ENCODE measurements around the gene WDR44. TPM values are rescaled to one million over a fixed set of nuclear protein-coding genes. Genes with fewer than 3 reads are reported as not detected.

Gene WDR44
- total RNA-seq, 1 donor from 2014 or later, result 19.3 TPM

DNA sequence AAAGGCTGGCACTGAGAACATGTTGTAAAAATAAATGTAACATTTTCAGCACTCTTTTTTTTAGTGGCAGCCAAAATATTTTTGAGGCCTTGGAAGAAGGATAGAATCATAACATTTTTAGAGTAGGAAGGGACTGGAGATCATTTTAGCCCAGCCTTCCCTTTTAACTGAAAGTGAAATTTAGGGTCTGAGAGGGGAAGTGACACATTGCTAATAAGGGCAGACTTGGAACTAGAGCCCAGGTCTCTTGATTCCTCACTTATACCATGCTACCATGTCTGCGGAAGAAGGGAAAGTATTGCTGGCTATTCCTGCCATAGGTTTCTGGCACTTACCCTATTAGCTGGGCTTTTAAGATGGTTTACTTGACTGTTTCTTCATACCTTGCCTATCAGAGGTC is 4.8 kb downstream of the WDR44 start:
- Mint-ChIP-seq H3K27me3 (ENCODE audit: low read depth) (no peaks in the 10 kb centered on the region), H3K4me1 (ENCODE audit: low read depth) (peaks cover 59% of the 10 kb centered on the region), H3K9me3 (ENCODE audit: low read depth) (no peaks in the 10 kb centered on the region), H3K27ac (ENCODE audit: unreplicated experiment) (peak overlapping the region; percentile 59), H3K4me3 (ENCODE audit: unreplicated experiment) (no peak overlapping the region), H3K36me3 (ENCODE audit: low read depth) (no peaks in the 10 kb centered on the region)
- TF ChIP-seq, protein P1, sequence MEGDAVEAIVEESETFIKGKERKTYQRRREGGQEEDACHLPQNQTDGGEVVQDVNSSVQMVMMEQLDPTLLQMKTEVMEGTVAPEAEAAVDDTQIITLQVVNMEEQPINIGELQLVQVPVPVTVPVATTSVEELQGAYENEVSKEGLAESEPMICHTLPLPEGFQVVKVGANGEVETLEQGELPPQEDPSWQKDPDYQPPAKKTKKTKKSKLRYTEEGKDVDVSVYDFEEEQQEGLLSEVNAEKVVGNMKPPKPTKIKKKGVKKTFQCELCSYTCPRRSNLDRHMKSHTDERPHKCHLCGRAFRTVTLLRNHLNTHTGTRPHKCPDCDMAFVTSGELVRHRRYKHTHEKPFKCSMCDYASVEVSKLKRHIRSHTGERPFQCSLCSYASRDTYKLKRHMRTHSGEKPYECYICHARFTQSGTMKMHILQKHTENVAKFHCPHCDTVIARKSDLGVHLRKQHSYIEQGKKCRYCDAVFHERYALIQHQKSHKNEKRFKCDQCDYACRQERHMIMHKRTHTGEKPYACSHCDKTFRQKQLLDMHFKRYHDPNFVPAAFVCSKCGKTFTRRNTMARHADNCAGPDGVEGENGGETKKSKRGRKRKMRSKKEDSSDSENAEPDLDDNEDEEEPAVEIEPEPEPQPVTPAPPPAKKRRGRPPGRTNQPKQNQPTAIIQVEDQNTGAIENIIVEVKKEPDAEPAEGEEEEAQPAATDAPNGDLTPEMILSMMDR (IDR thresholded peaks at IDR 0.05), result no peak
- no peak for DNase-seq (ENCODE audit: low spot score)

DNA sequence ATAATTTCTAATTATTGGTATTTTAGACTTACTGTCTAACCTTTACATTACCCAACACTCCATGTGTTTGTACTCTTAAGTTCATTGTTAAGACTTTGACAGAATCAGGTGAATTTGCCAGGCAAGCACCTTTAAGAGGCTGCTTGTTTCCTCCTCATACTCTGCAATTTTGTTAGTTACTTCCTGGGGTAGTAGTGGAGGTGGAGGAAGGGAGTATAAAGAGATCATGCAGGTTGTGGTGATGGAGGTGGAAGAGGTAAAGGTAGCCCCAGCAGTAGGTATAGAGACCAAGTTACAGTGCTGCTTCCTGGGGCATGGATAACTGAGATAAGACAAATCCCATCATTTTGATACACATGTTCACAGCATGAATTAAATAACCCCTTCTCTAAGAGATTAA is 6.7 kb downstream of the WDR44 start:
- Mint-ChIP-seq H3K36me3 (ENCODE audit: low read depth) (no peaks in the 10 kb centered on the region), H3K27me3 (ENCODE audit: low read depth) (no peaks in the 10 kb centered on the region), H3K9me3 (ENCODE audit: low read depth) (no peaks in the 10 kb centered on the region), H3K27ac (ENCODE audit: unreplicated experiment) (peak overlapping the region; percentile 39), H3K4me3 (ENCODE audit: unreplicated experiment) (no peak overlapping the region), H3K4me1 (ENCODE audit: low read depth) (peaks cover 66% of the 10 kb centered on the region)
- TF ChIP-seq, protein P1 (IDR thresholded peaks at IDR 0.05), result no peak
- no peak for DNase-seq (ENCODE audit: low spot score)

DNA sequence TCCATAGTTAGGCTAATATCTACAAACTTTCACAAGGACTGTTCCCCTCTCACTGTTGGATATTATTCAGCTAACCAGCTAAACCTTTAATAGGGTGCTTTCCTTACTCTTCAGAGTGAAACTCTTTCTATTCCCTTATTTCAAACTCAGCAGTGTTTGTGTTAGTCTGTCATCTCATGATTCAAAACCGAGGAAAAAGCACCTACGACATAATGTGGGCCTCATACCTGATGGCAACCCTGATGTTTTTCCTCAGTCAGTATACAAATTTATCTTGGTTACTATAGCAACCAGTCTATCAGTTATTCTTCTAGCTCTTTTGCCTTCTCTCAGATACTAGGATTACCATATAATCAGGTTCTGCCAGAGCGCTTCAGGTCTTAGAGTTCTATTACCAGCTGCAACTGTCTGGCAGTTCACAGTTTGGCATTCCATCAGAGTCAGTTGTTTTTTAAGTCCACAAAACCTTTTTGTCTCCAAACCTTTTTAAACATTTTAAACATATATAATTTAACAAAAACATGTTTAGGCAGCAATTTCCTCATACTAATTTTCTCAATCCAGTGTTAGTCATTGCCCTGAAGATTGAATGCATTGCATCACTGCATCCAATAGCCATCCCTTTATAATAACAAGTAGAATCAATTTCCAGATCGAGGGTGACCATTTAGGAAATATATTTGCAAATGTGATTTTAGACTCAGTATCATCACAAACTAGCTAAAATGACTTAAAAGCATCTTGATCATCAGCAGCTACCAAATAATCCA is 7.4 kb downstream of the WDR44 start:
- peaks cover 59% of the 10 kb centered on the region for H3K4me1 Mint-ChIP-seq (ENCODE audit: low read depth)
- H3K9me3 Mint-ChIP-seq (ENCODE audit: low read depth), result no peaks in the 10 kb centered on the region

DNA sequence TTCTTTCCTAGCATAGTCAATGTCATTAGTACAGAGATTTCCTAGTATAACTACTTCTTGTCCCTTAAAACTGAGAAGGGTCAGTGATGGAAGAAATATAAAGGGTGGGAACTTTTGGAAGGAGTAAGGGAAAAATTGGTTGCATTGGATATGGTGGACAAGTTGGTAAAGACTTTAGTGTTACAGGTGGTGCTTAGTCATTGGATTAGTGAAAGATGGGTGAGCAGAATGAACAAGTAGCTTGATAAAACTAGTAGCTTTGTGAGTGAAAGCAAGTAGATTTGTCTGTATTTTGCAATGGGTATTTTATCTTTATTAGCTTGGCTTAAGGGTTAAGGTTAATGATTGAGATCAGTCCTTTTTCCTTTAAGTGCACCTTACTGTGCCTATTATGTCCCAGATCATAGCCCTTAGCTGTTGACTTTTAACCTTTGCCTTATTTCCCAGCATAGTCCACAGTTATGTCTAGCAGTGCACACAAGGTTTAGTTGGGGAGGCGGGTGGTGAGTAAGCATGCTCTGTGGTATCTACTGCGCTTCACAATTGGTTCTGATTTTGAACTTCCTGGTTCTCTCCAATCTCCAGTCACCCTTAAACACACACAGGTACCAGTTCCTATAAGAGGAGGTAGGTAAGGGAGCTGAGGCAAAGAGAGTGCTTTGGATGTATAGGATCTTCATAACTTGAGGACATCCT is 9.5 kb downstream of the WDR44 start:
- TF ChIP-seq, protein P1 (IDR thresholded peaks at IDR 0.05), result no peak
- Mint-ChIP-seq H3K27me3 (ENCODE audit: low read depth) (no peaks in the 10 kb centered on the region), H3K9me3 (ENCODE audit: low read depth) (no peaks in the 10 kb centered on the region), H3K4me3 (ENCODE audit: unreplicated experiment) (no peak overlapping the region), H3K4me1 (ENCODE audit: low read depth) (peaks cover 43% of the 10 kb centered on the region), H3K27ac (ENCODE audit: unreplicated experiment) (no peak overlapping the region), H3K36me3 (ENCODE audit: low read depth) (no peaks in the 10 kb centered on the region)
- DNase-seq (ENCODE audit: low spot score), result no peak

More for the DNA sequence above, 7.4 kb downstream of the WDR44 start:
- Mint-ChIP-seq H3K36me3 (ENCODE audit: low read depth) (no peaks in the 10 kb centered on the region), H3K27me3 (ENCODE audit: low read depth) (no peaks in the 10 kb centered on the region), H3K4me3 (ENCODE audit: unreplicated experiment) (no peak overlapping the region), H3K27ac (ENCODE audit: unreplicated experiment) (no peak overlapping the region)
- TF ChIP-seq, protein P1 (IDR thresholded peaks at IDR 0.05), result no peak
- no peak for DNase-seq (ENCODE audit: low spot score)

DNA sequence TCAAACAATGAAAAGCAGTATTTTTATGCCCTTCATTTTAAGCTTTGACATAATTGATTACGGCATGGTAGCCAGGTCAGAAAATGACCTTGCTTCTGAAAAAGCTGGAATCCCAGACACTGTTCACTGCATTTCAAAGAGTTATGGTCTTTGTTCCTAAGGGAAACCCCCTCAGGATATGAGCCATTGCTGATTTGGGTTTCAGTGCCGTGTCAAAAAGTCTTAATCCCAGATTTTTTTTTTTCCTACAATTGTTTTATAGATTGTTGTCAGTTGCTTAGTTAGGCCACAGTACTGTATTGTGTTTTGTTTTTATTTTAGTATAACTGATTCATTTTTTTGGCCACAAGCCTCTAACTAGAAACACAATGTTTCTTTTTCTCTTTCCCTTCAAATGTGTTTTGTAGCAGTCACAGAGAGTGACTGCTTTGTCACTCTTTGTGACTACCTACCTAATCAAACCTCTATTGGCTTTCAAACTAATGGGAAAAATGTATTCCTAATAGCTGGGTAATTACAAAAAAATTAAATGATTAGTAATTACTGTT is 10.3 kb downstream of the WDR44 start:
- H3K4me3 Mint-ChIP-seq (ENCODE audit: unreplicated experiment), result no peak overlapping the region
- peaks cover 43% of the 10 kb centered on the region for H3K4me1 Mint-ChIP-seq (ENCODE audit: low read depth)
- TF ChIP-seq, protein P1 (IDR thresholded peaks at IDR 0.05), result no peak
- no peaks in the 10 kb centered on the region for H3K27me3 Mint-ChIP-seq (ENCODE audit: low read depth)
- no peaks in the 10 kb centered on the region for H3K9me3 Mint-ChIP-seq (ENCODE audit: low read depth)
- H3K36me3 Mint-ChIP-seq (ENCODE audit: low read depth), result no peaks in the 10 kb centered on the region
- DNase-seq (ENCODE audit: low spot score), result no peak
- H3K27ac Mint-ChIP-seq (ENCODE audit: unreplicated experiment), result no peak overlapping the region
